Astrocyte of the cerebellum (primary cell): ENCODE measurements around the gene ZC3HAV1.

Experiments
- DNase-seq: peaks from one replicate; pipeline ENCODE4 v3.0.0-alpha.2; 2011; ENCODE audit warnings: low read depth
- H3K4me3 ChIP-seq: 2 replicates; pipeline ENCODE4 v1.5.1; 2011; ENCODE audit warnings: mild to moderate bottlenecking, low read depth, low read length, moderate library complexity
- in situ Hi-C: cut with HindIII; loops from 2 replicates; pipeline ENCODE4 v1.10.0; 2017; ENCODE audit warnings: low sequenced_read_pairs
- TF ChIP-seq, protein P1 (sequence below): IDR thresholded peaks from 2 replicates; pipeline ENCODE4 v1.5.1; 2012; ENCODE audit warnings: low read length, low read depth, moderate library complexity, mild to moderate bottlenecking; ENCODE audit errors: missing control alignments

Gene ZC3HAV1

DNA sequence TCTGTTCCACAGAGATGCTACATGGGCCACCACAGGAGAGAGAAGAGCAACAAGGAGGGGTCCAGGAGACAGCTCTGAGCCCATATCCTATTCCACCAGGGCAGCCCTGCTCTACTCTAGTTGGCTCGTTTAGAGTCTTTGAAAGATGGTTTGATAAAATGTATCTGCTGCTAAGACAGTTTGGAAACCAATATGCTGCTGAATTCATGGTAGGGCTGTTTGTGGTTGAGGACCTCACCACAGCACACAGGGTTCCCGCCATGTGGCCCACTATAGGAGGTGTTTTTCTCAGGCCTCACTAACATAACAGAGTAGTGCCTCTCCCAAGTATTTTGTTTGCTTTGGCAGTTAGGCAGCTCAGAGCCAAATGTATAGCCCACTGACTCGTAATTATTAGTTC lies 37.8 kb downstream of the ZC3HAV1 start:
- TF ChIP-seq, protein P1, sequence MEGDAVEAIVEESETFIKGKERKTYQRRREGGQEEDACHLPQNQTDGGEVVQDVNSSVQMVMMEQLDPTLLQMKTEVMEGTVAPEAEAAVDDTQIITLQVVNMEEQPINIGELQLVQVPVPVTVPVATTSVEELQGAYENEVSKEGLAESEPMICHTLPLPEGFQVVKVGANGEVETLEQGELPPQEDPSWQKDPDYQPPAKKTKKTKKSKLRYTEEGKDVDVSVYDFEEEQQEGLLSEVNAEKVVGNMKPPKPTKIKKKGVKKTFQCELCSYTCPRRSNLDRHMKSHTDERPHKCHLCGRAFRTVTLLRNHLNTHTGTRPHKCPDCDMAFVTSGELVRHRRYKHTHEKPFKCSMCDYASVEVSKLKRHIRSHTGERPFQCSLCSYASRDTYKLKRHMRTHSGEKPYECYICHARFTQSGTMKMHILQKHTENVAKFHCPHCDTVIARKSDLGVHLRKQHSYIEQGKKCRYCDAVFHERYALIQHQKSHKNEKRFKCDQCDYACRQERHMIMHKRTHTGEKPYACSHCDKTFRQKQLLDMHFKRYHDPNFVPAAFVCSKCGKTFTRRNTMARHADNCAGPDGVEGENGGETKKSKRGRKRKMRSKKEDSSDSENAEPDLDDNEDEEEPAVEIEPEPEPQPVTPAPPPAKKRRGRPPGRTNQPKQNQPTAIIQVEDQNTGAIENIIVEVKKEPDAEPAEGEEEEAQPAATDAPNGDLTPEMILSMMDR = no peak
- H3K4me3 ChIP-seq = no peak overlapping the region
- in situ Hi-C loops = no loop called here
- no peak for DNase-seq

DNA sequence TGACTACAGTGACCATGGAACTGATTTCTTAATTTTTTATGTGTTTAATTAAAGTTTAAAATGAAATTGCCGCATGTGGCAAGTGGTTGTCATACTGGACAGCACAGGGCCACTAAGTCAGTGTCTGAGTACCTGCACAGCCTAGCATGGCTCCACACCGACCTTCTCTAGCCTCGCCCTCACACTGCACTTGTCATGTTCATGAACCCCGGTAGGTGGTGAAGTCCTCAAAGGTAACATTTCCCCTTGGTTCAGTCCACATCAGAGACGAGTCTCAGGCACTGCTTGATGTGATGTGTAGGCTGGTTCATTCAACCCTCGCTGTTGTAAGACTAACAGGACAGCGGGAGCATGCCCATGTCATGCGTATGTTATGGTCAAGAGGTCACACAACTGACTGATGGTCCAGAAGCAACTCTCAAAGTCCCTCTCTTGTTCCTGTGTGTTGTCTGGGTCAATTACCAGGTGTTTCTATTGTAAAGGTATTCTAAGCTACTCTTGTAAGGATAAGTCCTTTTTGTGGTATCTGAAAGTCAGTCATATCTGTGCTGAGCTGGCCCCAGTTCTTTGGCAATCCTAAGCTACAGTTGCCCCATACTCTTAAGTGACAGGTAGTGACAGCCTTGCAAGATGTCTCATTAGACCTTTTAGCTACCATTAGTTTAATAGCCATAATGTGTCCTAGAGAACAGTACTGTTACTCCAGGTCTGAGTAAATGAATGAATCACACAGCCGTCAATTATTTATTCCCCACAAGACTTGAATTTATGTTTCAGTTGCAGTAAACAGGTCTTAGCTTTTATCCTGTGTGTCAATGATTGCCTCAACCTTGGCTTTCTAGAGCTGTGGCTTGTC lies 40.7 kb downstream of the ZC3HAV1 start:
- in situ Hi-C loops = no loop called here
- TF ChIP-seq, protein P1 = no peak

DNA sequence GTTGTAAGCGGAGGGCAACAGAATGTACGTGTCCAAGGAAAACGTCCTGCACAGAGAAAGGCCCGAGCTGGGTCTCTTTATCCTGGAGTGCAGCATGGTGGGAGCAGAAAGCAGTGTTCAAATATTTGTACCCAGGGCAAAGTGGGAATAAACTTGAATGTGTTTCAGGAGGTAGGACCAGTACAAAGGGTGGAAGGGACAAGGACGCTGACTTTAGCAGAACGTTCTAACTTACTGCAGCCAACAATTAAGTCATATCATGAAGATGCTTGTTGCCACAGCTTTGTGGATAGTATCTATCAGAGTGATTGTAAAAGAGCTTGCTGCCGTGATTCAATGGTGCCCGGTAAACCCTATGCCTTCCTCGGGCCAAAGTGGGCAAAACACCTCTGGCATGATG lies 43.2 kb downstream of the ZC3HAV1 start:
- in situ Hi-C loops = no loop called here

More for the DNA sequence above, 40.7 kb downstream of the ZC3HAV1 start:
- DNase-seq = no peak
- no peak overlapping the region for H3K4me3 ChIP-seq

DNA sequence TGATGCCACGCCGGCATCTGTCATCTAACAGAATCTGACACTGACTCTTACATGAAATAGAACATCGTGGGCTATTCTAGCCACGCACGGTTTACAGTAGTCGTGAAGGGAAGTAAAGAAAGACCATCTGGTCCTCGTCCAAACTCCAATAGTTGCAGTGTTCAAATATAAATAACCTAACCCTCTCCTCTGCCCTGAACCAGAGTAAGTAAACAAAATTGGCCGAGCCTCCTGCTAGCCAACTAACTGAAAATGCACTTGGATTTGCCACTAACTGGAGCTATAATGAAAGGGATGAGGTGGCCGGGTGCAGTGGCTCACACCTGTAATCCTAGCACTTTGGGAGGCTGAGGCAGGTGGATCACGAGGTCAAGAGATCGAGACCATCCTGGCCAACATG lies 44.2 kb downstream of the ZC3HAV1 start:
- in situ Hi-C loops = no loop called here
- TF ChIP-seq, protein P1 = no peak
- DNase-seq = no peak
- no peak overlapping the region for H3K4me3 ChIP-seq

More for the DNA sequence above, 43.2 kb downstream of the ZC3HAV1 start:
- DNase-seq = no peak
- TF ChIP-seq, protein P1 = no peak
- no peak overlapping the region for H3K4me3 ChIP-seq

DNA sequence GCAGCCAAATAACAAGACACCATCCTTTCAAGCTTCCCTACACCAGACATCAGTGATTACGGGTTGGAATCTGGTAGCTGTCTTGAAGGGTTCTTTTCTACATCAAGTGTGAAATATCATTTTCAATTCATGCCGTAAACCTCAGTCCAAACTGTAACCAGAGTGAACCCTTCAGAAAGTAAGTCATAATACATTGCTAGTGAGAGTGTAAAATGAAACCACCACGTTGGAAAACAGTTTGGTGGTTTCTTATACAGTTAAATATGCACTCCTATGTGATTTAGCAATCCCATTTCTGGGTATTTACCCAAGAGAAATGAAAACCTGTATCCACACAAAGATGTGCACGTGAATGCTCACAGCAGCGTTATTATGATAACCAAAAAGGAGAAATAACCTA lies 48.1 kb downstream of the ZC3HAV1 start:
- TF ChIP-seq, protein P1 = no peak
- no peak overlapping the region for H3K4me3 ChIP-seq
- no peak for DNase-seq
- in situ Hi-C loops = no loop called here

DNA sequence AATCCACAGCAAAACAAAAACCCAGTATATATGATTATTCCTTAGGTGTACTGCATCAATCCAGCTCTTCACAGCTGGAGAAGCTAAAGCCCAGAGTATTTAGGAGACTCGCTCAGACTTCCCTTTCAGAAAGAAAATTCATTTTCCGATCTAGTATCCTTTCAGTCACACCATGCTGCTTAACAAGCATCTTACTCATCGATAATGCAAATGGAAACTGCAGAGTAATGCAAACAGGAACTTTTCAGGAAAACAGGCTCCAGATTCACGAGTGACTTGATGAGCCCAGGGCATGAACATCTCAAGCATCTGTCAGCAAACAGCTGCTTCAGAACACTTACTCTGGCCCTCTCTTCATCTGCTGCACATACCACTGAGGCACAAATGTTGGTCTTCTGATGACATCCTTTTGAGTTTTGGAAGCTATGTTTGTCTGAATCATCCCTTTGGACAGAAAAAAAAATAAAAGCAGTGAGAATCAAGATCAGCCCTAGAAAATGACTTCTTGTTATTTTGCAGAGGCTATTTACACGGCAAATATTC lies 48.8 kb downstream of the ZC3HAV1 start:
- H3K4me3 ChIP-seq = no peak overlapping the region
- in situ Hi-C loops = no loop called here
- TF ChIP-seq, protein P1 = no peak
- DNase-seq = no peak
